HCT116 (cell line): ENCODE data around the gene ANKRD26. TPM values are rescaled to one million over a fixed set of nuclear protein-coding genes. Genes with fewer than 3 reads are reported as not detected.

Experiments
- ATAC-seq: fragments of 200-7000 bp; cut with Tn5 transposase; 2 replicates; pipeline ENCODE4 v1.9.1; 2020; ENCODE audit warnings: mild to moderate bottlenecking, moderate library complexity
- BruUV-seq: library from RNA; stranded (reverse); fragments of 400-500 nt; replicated peaks from 2 replicates; lab custom pipeline; 2021; lab: Mats Ljungman, UMichigan
- CTCF ChIA-PET: fragments of 300-600 bp; sonication (Branson Sonifier 250); formaldehyde crosslinking; loops from one replicate; lab custom pipeline; 2021; ENCODE audit warnings: antibody characterized with exemption; lab: Charles Lee
- POLR2A ChIA-PET: fragments of 300-600, 350-600 bp; sonication (Branson Sonifier 250); formaldehyde crosslinking; loops from one replicate; lab custom pipeline; 2021; ENCODE audit warnings: antibody characterized with exemption; lab: Charles Lee
- RAD21 ChIA-PET, 2 experiments: fragments of 300-600 bp; sonication (Branson Sonifier 250); formaldehyde crosslinking; loops; one replicate each; lab custom pipeline; 2023; ENCODE audit warnings: low total read pairs in 2 of 2; ENCODE audit not compliant: uncharacterized antibody in 2 of 2, unreplicated experiment in 2 of 2, low non-redundant PET in 1 of 2; lab: Charles Lee
- DNase-seq: peaks from one replicate; pipeline ENCODE4 v3.0.0-alpha.2; 2010; ENCODE audit warnings: low read depth, low spot score
- H2AFZ ChIP-seq: fragments of 200-600 bp; shearing (Covaris generic), sonication (generic); 2 replicates; pipeline ENCODE4 v1.6.1; 2017; ENCODE audit warnings: low read depth, mixed run types, mixed read lengths, antibody characterized with exemption, low read length; ENCODE audit not compliant: poor library complexity, severe bottlenecking
- H3K27ac ChIP-seq: 2 replicates; pipeline ENCODE4 v1.5.1; 2012; ENCODE audit warnings: low read depth, low read length
- H3K27me3 ChIP-seq: fragments of 200-600 bp; sonication (generic); 2 replicates; pipeline ENCODE4 v1.6.1; 2016; ENCODE audit warnings: mixed run types, low read length, mixed read lengths; ENCODE audit not compliant: insufficient read depth
- H3K36me3 ChIP-seq, 2 experiments: fragments of 200-500 bp in 1 of 2; fragments of 200-600 bp in 1 of 2; sonication (Bioruptor generic) in 1 of 2; sonication (generic) in 1 of 2; 2 replicates each; pipeline versions ENCODE4 v1.5.1 to v1.6.1; 2014 to 2016; ENCODE audit warnings: low read length in 2 of 2, inconsistent platforms in 1 of 2, mixed read lengths in 1 of 2, mixed run types in 1 of 2; ENCODE audit not compliant: insufficient read depth in 2 of 2, control insufficient read depth in 1 of 2
- H3K4me1 ChIP-seq, 2 experiments: fragments of 200-600 bp in 1 of 2; sonication (generic) in 1 of 2; 2 replicates each; pipeline versions ENCODE4 v1.5.1 to v1.6.1; 2012 to 2017; ENCODE audit warnings: low read length in 2 of 2, inconsistent platforms in 1 of 2, mild to moderate bottlenecking in 1 of 2, mixed read lengths in 1 of 2, mixed run types in 1 of 2, moderate library complexity in 1 of 2; ENCODE audit not compliant: insufficient read depth in 2 of 2, control insufficient read depth in 1 of 2
- H3K4me2 ChIP-seq: fragments of 200-600 bp; sonication (generic); 2 replicates; pipeline ENCODE4 v1.6.1; 2017; ENCODE audit warnings: mixed run types, low read length, mixed read lengths
- H3K4me3 ChIP-seq, 2 experiments: fragments of 200-600 bp in 1 of 2; sonication (generic) in 1 of 2; replicated peaks in 1 of 2; 2 replicates each; pipeline ENCODE4 v1.5.1; 2011 to 2016; ENCODE audit warnings: low read length in 2 of 2, control low read depth in 1 of 2, low read depth in 1 of 2, mild to moderate bottlenecking in 1 of 2, mixed read lengths in 1 of 2, mixed run types in 1 of 2
- H3K79me2 ChIP-seq: fragments of 200-600 bp; sonication (generic); 2 replicates; pipeline ENCODE4 v1.6.1; 2017; ENCODE audit warnings: mild to moderate bottlenecking, mixed run types, low read length, moderate library complexity, mixed read lengths; ENCODE audit not compliant: insufficient read depth
- H3K9ac ChIP-seq: fragments of 200-600 bp; sonication (generic); 2 replicates; pipeline ENCODE4 v1.6.1; 2016; ENCODE audit warnings: low read length, mixed read lengths
- H3K9me2 ChIP-seq: fragments of 200-600 bp; sonication (generic), shearing (Covaris generic); 2 replicates; pipeline ENCODE4 v1.6.1; 2017; ENCODE audit warnings: mixed run types, mild to moderate bottlenecking, moderate library complexity; ENCODE audit not compliant: insufficient read depth
- H3K9me3 ChIP-seq, 2 experiments: fragments of 200-500 bp in 1 of 2; fragments of 200-600 bp in 1 of 2; sonication (Bioruptor generic) in 1 of 2; sonication (generic) in 1 of 2; 2 replicates each; pipeline ENCODE4 v1.6.1; 2014 to 2017; ENCODE audit warnings: low read length in 2 of 2, mixed read lengths in 2 of 2, inconsistent platforms in 1 of 2, low read depth in 1 of 2, mild to moderate bottlenecking in 1 of 2, mixed run types in 1 of 2, moderate library complexity in 1 of 2; ENCODE audit not compliant: control insufficient read depth in 1 of 2, insufficient read depth in 1 of 2
- H4K20me1 ChIP-seq: fragments of 200-600 bp; sonication (generic), shearing (Covaris generic); 2 replicates; pipeline ENCODE4 v1.6.1; 2017; ENCODE audit warnings: mixed run types, mild to moderate bottlenecking, moderate library complexity; ENCODE audit not compliant: insufficient read depth
- CEBPB ChIP-seq: IDR thresholded peaks from 2 replicates; pipeline ENCODE4 v1.6.1; 2012; ENCODE audit warnings: low read depth
- EZH2 ChIP-seq: fragments of 200-600 bp; sonication (generic); IDR thresholded peaks from 2 replicates; pipeline ENCODE4 v1.6.1; 2017; ENCODE audit warnings: antibody characterized with exemption, mixed run types
- JUND ChIP-seq: IDR thresholded peaks from 2 replicates; pipeline ENCODE4 v1.6.1; 2012
- POLR2A ChIP-seq: IDR thresholded peaks from 2 replicates; pipeline ENCODE4 v1.7.0; 2011; ENCODE audit warnings: borderline replicate concordance; ENCODE audit not compliant: insufficient read depth, insufficient read length; ENCODE audit errors: extremely low read depth
- SRF ChIP-seq: IDR thresholded peaks from 2 replicates; pipeline ENCODE4 v1.6.1; 2012; ENCODE audit warnings: low read depth
- TCF7L2 ChIP-seq: IDR thresholded peaks from 2 replicates; pipeline ENCODE4 v1.7.0; 2011; ENCODE audit warnings: borderline replicate concordance, inconsistent platforms; ENCODE audit not compliant: insufficient read depth, insufficient read length; ENCODE audit errors: extremely low read depth
- YY1 ChIP-seq: IDR thresholded peaks from 2 replicates; pipeline ENCODE4 v1.6.1; 2011; ENCODE audit warnings: low read length, low read depth, moderate library complexity, mild to moderate bottlenecking; ENCODE audit not compliant: insufficient replicate concordance; ENCODE audit errors: extremely low read depth
- intact Hi-C: fragments of 100-400 bp; cut with micrococcal nuclease; formaldehyde crosslinking; loops from 2 replicates; pipeline ENCODE4 v1.10.0; 2022
- total RNA-seq: library from RNA; stranded (reverse); gene quantifications from one replicate; pipeline ENCODE4 v1.2.1, GENCODE V29; 2021; ENCODE audit not compliant: unreplicated experiment
- TF ChIP-seq, protein P1 (sequence below): IDR thresholded peaks from 2 replicates; pipeline ENCODE4 v1.6.1; 2012
- TF ChIP-seq, protein P2 (sequence below): IDR thresholded peaks from 2 replicates; pipeline ENCODE4 v1.6.1; 2011; ENCODE audit warnings: mild to moderate bottlenecking, low read length, moderate library complexity; ENCODE audit not compliant: insufficient replicate concordance; ENCODE audit errors: extremely low read depth

The ANKRD26 gene
- total RNA-seq, 1 experiment from 2014 or later, result 5.5 TPM

DNA sequence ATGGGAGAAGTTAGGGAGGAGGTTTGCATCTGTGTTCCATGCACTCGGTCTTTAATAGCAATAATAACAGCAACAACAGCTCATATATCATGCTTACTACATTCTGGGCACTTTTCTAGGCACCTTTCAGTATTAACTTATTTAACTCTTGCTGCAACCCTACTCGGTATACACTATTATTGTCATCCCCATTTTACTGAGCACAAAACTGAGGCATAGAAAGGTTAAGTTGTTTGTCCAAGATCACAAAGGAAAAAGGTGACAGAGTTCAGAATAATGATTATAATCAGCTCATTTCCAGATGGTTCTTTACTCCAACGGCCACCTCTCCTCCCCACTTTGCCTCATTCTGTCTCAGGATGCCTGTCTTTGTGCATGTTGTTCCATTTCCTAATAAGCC lies 137.5 kb downstream of the ANKRD26 start (continued):
- TF ChIP-seq TCF7L2 (no peak), JUND (no peak), CEBPB (no peak), POLR2A (no peak)
- TF ChIP-seq, protein P1, sequence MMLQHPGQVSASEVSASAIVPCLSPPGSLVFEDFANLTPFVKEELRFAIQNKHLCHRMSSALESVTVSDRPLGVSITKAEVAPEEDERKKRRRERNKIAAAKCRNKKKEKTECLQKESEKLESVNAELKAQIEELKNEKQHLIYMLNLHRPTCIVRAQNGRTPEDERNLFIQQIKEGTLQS, result no peak

DNA sequence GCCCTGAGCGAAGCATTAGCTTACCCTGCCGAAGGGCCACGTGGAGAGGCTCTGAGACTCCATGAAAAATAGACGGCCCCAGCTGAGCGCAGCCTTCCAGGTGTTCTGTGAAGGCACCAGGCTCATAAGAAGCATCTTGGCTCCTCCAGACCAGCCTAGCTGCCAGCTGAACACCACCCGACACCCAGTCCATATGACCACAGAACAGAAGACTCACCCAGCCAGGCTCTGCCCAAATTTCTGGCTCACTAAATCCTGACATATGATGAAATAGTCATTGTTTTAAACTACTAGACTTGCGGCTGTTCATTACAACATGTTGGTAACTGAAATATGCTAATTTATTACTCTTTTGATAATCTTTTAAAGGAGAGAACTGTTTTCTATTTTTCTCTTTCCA lies 140.0 kb downstream of the ANKRD26 start:
- BruUV-seq, result no TSS peak
- ATAC-seq (no peak), DNase-seq (no peak)
- no peaks in the 10 kb centered on the region for H4K20me1 ChIP-seq
- no peak overlapping the region for H2AFZ ChIP-seq
- no peaks in the 10 kb centered on the region for H3K79me2 ChIP-seq
- ChIA-PET RAD21 (no interaction called here), POLR2A (no interaction called here), CTCF (no interaction called here)
- H3K4me3 ChIP-seq, result no peak overlapping the region
- H3K27ac ChIP-seq, result no peak overlapping the region
- intact Hi-C loops, result no loop called here
- H3K9me2 ChIP-seq, result no peaks in the 10 kb centered on the region
- H3K4me2 ChIP-seq, result no peak overlapping the region
- no peak overlapping the region for H3K9ac ChIP-seq
- H3K9me3 ChIP-seq, result no peaks in the 10 kb centered on the region
- no peaks in the 10 kb centered on the region for H3K27me3 ChIP-seq
- H3K4me1 ChIP-seq, result no peaks in the 10 kb centered on the region
- TF ChIP-seq EZH2 (no peak), YY1 (no peak), SRF (no peak)
- TF ChIP-seq, protein P2, sequence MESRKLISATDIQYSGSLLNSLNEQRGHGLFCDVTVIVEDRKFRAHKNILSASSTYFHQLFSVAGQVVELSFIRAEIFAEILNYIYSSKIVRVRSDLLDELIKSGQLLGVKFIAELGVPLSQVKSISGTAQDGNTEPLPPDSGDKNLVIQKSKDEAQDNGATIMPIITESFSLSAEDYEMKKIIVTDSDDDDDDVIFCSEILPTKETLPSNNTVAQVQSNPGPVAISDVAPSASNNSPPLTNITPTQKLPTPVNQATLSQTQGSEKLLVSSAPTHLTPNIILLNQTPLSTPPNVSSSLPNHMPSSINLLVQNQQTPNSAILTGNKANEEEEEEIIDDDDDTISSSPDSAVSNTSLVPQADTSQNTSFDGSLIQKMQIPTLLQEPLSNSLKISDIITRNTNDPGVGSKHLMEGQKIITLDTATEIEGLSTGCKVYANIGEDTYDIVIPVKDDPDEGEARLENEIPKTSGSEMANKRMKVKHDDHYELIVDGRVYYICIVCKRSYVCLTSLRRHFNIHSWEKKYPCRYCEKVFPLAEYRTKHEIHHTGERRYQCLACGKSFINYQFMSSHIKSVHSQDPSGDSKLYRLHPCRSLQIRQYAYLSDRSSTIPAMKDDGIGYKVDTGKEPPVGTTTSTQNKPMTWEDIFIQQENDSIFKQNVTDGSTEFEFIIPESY, result no peak
- H3K36me3 ChIP-seq, result no peaks in the 10 kb centered on the region
